HG03135 (cell line): Measurements from ENCODE around the gene GLRA1.
"Not testable (repeated sequence)": the region's sequence is repeated elsewhere in the genome, so short reads cannot be mapped to it uniquely, and the experiment has no call there.

Experiments
- ATAC-seq: cut with Tn5 transposase; IDR thresholded peaks from one replicate; pipeline ENCODE4 v1.9.1; 2021; ENCODE audit warnings: mild to moderate bottlenecking, moderate library complexity; ENCODE audit not compliant: unreplicated experiment

Gene GLRA1

GRCh38 chr5:151921916-151922315, 2.7 kb downstream of the GLRA1 start:
- ATAC-seq = no peak

- ATAC-seq = no peak
Observed at GRCh38 chr5:151917904-151918303, 6.7 kb downstream of the GLRA1 start.

GRCh38 chr5:151913425-151913824, 11.2 kb downstream of the GLRA1 start:
- no peak for ATAC-seq

- no peak for ATAC-seq
Observed at GRCh38 chr5:151912360-151912759, 12.3 kb downstream of the GLRA1 start.

GRCh38 chr5:151911011-151911410, 13.6 kb downstream of the GLRA1 start:
- no peak for ATAC-seq

- no peak for ATAC-seq
Observed at GRCh38 chr5:151909628-151910027, 15.0 kb downstream of the GLRA1 start.

- no peak for ATAC-seq
Observed at GRCh38 chr5:151906246-151906645, 18.4 kb downstream of the GLRA1 start.

GRCh38 chr5:151905557-151905961, 19.1 kb downstream of the GLRA1 start:
- no peak for ATAC-seq

- no peak for ATAC-seq
Observed at GRCh38 chr5:151904909-151905308, 19.7 kb downstream of the GLRA1 start.

- ATAC-seq = no peak
Observed at GRCh38 chr5:151904127-151904526, 20.5 kb downstream of the GLRA1 start.

GRCh38 chr5:151903243-151903653, 21.4 kb downstream of the GLRA1 start:
- ATAC-seq = peak; percentile 95

- ATAC-seq = no peak
Observed at GRCh38 chr5:151902215-151902614, 22.4 kb downstream of the GLRA1 start.

- ATAC-seq = no peak
Observed at GRCh38 chr5:151901611-151902010, 23.0 kb downstream of the GLRA1 start.

GRCh38 chr5:151900891-151901290, 23.8 kb downstream of the GLRA1 start:
- no peak for ATAC-seq

GRCh38 chr5:151899399-151899798, 25.3 kb downstream of the GLRA1 start:
- ATAC-seq = no peak

- no peak for ATAC-seq
Observed at GRCh38 chr5:151897896-151898295, 26.8 kb downstream of the GLRA1 start.

- no peak for ATAC-seq
Observed at GRCh38 chr5:151897020-151897552, 27.6 kb downstream of the GLRA1 start.

- ATAC-seq = no peak
Observed at GRCh38 chr5:151896031-151896691, 28.5 kb downstream of the GLRA1 start.

- no peak for ATAC-seq
Observed at GRCh38 chr5:151895660-151896030, 29.0 kb downstream of the GLRA1 start.

- not testable (repeated sequence) for ATAC-seq
Observed at GRCh38 chr5:151893485-151893884, 31.2 kb downstream of the GLRA1 start.

GRCh38 chr5:151892393-151892792, 32.3 kb downstream of the GLRA1 start:
- no peak for ATAC-seq

GRCh38 chr5:151890299-151890698, 34.4 kb downstream of the GLRA1 start:
- ATAC-seq = no peak

GRCh38 chr5:151889614-151890013, 35.0 kb downstream of the GLRA1 start:
- ATAC-seq = no peak
